Psoas muscle (tissue), 8 donors: ENCODE results near the gene NR2C2. TPM values are rescaled to one million over a fixed set of nuclear protein-coding genes. Genes with fewer than 3 reads are reported as not detected.

ENCODE experiments used
- ATAC-seq, 4 donors: fragments of 200-7000 bp; cut with Tn5 transposase; one replicate each; pipeline ENCODE4 v1.9.1; 2020; ENCODE audit warnings: moderate library complexity in 3 of 4, mild to moderate bottlenecking in 2 of 4
- DNase-seq, 2 donors: peaks; one replicate each; pipeline ENCODE4 v3.0.0-alpha.2; 2020
- H3K27ac ChIP-seq: fragments of 200-600 bp; one replicate; pipeline ENCODE4 v1.8.0; 2022
- H3K27me3 ChIP-seq, 3 donors: fragments of 200-600 bp in 1 of 3; one replicate each; pipeline versions ENCODE4 v1.6.1 to v1.8.0; 2013 to 2022; ENCODE audit warnings: low read length in 2 of 3, mild to moderate bottlenecking in 2 of 3, moderate library complexity in 1 of 3; ENCODE audit not compliant: insufficient read depth in 3 of 3
- H3K36me3 ChIP-seq, 2 donors: fragments of 200-600 bp in 1 of 2; one replicate each; pipeline versions ENCODE4 v1.6.1 to v1.8.0; 2013 to 2022; ENCODE audit warnings: low read depth in 1 of 2, mild to moderate bottlenecking in 1 of 2, moderate library complexity in 1 of 2; ENCODE audit not compliant: insufficient read depth in 1 of 2
- H3K4me1 ChIP-seq: fragments of 200-600 bp; one replicate; pipeline ENCODE4 v1.8.0; 2022
- H3K4me3 ChIP-seq: fragments of 200-600 bp; one replicate; pipeline ENCODE4 v1.8.0; 2022; ENCODE audit warnings: mild to moderate bottlenecking
- H3K9me3 ChIP-seq: fragments of 200-600 bp; one replicate; pipeline ENCODE4 v1.8.0; 2022
- WGBS, 3 donors: extraction: QIAGEN DNeasy Blood & Tissue Kit; methylation state at CpG; one replicate each; pipeline versions ENCODE4 v1.1.6 to v1.1.7; 2013; 5-methylcytosine and 5-hydroxymethylcytosine counted together
- intact Hi-C, 2 donors: fragments of 100-400 bp; cut with DNase I; formaldehyde crosslinking; loops; one replicate each; pipeline versions ENCODE4 v1.11.0 to v1.14.2; 2022
- polyA plus RNA-seq, 3 donors: library from polyadenylated mRNA; stranded (reverse); fragments of 200-250 nt; gene quantifications; one replicate each; pipeline ENCODE4 v1.2.3, GENCODE V29; 2013
- total RNA-seq, 4 donors: library from RNA; stranded (reverse); fragmentation: NEBNext Ultra II Directional in 2 of 4; extraction: Animal tissue kit (Norgen Biotek cat#: 25700) in 2 of 4; gene quantifications; one replicate each; pipeline versions ENCODE4 v1.2.1 to v1.2.4, GENCODE V29; 2021 to 2023
- TF ChIP-seq, protein P1 (sequence below): fragments of 200-600 bp; IDR thresholded peaks from one replicate; pipeline ENCODE4 v1.8.0; 2022; ENCODE audit warnings: antibody characterized with exemption
- donor health status: healthy with polysubstance abuse.
- donor health status: DM: no; HTN: no; CAD: no; lungs with moderate emphysema.
- donor health status: Bipolar disorder and iron deficiency.
- donor health status: healthy.
- donor health status: DM: yes; HTN: yes; CAD: no.
- donor health status: DM: no; HTN: no; CAD: no.
- donor health status: DM: no; HTN: no; CAD: no.
- donor health status: DM: yes; HTN: yes; CAD: no.

Gene NR2C2
- total and polyA plus RNA-seq, 7 donors, result 8.7 to 37.1 (median 28.3) TPM

DNA sequence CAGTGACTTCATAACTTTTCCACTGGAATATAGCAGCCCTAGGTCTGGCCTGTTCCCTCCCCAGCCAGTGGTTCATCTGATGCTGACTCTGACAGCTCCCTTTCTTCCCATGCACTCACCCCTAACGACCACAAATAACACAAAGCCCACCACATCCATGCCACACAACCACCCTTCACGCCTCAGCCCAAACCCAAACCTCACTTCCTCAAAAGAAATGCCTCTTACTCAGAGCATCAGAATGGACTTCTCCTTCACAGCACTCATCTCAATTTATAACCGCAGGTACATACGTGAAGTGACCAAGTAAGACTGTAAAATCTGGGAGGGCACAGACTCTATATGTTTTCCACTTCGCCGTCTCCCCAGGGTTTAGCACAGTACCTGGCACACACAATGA lies 150.5 kb downstream of the NR2C2 start:
- Histone ChIP-seq H3K27ac (peak overlapping the region; percentile 89), H3K36me3 (peaks cover 5 to 42% of the 10 kb centered on the region in 2 donors), H3K9me3 (no peaks in the 10 kb centered on the region), H3K4me3 (peak overlapping the region; percentile 88), H3K27me3 (no peaks in the 10 kb centered on the region), H3K4me1 (peaks cover 32% of the 10 kb centered on the region)
- TF ChIP-seq, protein P1, sequence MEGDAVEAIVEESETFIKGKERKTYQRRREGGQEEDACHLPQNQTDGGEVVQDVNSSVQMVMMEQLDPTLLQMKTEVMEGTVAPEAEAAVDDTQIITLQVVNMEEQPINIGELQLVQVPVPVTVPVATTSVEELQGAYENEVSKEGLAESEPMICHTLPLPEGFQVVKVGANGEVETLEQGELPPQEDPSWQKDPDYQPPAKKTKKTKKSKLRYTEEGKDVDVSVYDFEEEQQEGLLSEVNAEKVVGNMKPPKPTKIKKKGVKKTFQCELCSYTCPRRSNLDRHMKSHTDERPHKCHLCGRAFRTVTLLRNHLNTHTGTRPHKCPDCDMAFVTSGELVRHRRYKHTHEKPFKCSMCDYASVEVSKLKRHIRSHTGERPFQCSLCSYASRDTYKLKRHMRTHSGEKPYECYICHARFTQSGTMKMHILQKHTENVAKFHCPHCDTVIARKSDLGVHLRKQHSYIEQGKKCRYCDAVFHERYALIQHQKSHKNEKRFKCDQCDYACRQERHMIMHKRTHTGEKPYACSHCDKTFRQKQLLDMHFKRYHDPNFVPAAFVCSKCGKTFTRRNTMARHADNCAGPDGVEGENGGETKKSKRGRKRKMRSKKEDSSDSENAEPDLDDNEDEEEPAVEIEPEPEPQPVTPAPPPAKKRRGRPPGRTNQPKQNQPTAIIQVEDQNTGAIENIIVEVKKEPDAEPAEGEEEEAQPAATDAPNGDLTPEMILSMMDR, result no peak
- intact Hi-C loops, result loop anchor here in 1 of 2 donors (5.0 kb wide), 1 partner anchor 151 kb away; the partner anchor contains the start of gene NR2C2
- 48 to 53% (median 52%) methylated on average over 6 of the region's 6 CpGs for WGBS, 3 donors
- ATAC-seq (no peak), DNase-seq (no peak)

Other genes starting within 250 kb of the NR2C2 start
- 10 to 100 TPM in 2 of 4 donors, 1 to 10 TPM in 2; 6.4 to 14.6 (median 9.2) TPM for gene FGD5, start 128.6 kb upstream of the NR2C2 start, total RNA-seq
- gene FGD5, start 128.6 kb upstream of the NR2C2 start, polyA plus RNA-seq, result 1 to 10 TPM; 3.6 to 5.7 (median 3.8) TPM
- 10 to 100 TPM; 60.6 to 83.9 (median 74.1) TPM for gene MRPS25, start 117.7 kb downstream of the NR2C2 start, total RNA-seq
- gene MRPS25, start 117.7 kb downstream of the NR2C2 start, polyA plus RNA-seq, result 100 to 1,000 TPM in 1 of 3 donors, 10 to 100 TPM in 2; 72.9 to 145 (median 74.2) TPM
- 10 to 100 TPM; 18.6 to 26.3 (median 23.2) TPM for gene RBSN, start 151.6 kb downstream of the NR2C2 start, total RNA-seq
- 10 to 100 TPM in 2 of 3 donors, 1 to 10 TPM in 1; 7.7 to 21.5 (median 10.7) TPM for gene RBSN, start 151.6 kb downstream of the NR2C2 start, polyA plus RNA-seq